RWPE1 (cell line): Measurements from ENCODE around the gene HOXD13.

Experiments
- CTCF ChIA-PET: fragments of 350-600 bp; sonication (Branson Sonifier 250); formaldehyde crosslinking; extraction: SDS; loops from one replicate; lab custom pipeline; 2021; lab: Yijun Ruan, JAX
- POLR2A ChIA-PET: fragments of 400-600 bp; formaldehyde crosslinking; extraction: SDS; loops from one replicate; lab custom pipeline; 2020; ENCODE audit warnings: antibody characterized with exemption; ENCODE audit not compliant: low non-redundant PET; lab: Yijun Ruan, JAX
- DNase-seq: peaks from one replicate; pipeline ENCODE4 v3.0.0; 2012; ENCODE audit warnings: low spot score
- H3K27ac ChIP-seq: fragments of 450-650 bp; 2 replicates; pipeline ENCODE4 v1.5.1; 2017
- TF ChIP-seq, protein P1 (sequence below): fragments of 450-650 bp; conservative IDR thresholded peaks from 2 replicates; pipeline ENCODE4 v1.5.1; 2017; ENCODE audit warnings: low read depth, mild to moderate bottlenecking

The HOXD13 gene

GRCh38 chr2:176099159-176099727, 6.7 kb downstream of the HOXD13 start:
- H3K27ac ChIP-seq: no peak overlapping the region
- no peak for DNase-seq
- CTCF ChIA-PET: no interaction called here
- POLR2A ChIA-PET: no interaction called here
- TF ChIP-seq, protein P1, sequence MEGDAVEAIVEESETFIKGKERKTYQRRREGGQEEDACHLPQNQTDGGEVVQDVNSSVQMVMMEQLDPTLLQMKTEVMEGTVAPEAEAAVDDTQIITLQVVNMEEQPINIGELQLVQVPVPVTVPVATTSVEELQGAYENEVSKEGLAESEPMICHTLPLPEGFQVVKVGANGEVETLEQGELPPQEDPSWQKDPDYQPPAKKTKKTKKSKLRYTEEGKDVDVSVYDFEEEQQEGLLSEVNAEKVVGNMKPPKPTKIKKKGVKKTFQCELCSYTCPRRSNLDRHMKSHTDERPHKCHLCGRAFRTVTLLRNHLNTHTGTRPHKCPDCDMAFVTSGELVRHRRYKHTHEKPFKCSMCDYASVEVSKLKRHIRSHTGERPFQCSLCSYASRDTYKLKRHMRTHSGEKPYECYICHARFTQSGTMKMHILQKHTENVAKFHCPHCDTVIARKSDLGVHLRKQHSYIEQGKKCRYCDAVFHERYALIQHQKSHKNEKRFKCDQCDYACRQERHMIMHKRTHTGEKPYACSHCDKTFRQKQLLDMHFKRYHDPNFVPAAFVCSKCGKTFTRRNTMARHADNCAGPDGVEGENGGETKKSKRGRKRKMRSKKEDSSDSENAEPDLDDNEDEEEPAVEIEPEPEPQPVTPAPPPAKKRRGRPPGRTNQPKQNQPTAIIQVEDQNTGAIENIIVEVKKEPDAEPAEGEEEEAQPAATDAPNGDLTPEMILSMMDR: no peak

GRCh38 chr2:176099728-176100546, 7.4 kb downstream of the HOXD13 start, which contains the start of gene HOXD12:
HOXD12 (plus strand) TSS chr2:176099795; CDS start chr2:176099802, 7 bp downstream.
- CTCF ChIA-PET: interaction anchor here (0.7 kb wide), 1 partner anchor 1659 kb away, joined by 3 read pairs; no protein-coding TSS in a partner anchor

GRCh38 chr2:176100547-176101140, 8.1 kb downstream of the HOXD13 start:
- TF ChIP-seq, protein P1: no peak
- DNase-seq: no peak
- H3K27ac ChIP-seq: no peak overlapping the region
- CTCF ChIA-PET: no interaction called here
- POLR2A ChIA-PET: no interaction called here

More at GRCh38 chr2:176099728-176100546, 7.4 kb downstream of the HOXD13 start, which contains the start of gene HOXD12:
- POLR2A ChIA-PET: no interaction called here
- H3K27ac ChIP-seq: no peak within 1 kb of the TSS
- TF ChIP-seq, protein P1: no peak
- no peak for DNase-seq

DNA sequence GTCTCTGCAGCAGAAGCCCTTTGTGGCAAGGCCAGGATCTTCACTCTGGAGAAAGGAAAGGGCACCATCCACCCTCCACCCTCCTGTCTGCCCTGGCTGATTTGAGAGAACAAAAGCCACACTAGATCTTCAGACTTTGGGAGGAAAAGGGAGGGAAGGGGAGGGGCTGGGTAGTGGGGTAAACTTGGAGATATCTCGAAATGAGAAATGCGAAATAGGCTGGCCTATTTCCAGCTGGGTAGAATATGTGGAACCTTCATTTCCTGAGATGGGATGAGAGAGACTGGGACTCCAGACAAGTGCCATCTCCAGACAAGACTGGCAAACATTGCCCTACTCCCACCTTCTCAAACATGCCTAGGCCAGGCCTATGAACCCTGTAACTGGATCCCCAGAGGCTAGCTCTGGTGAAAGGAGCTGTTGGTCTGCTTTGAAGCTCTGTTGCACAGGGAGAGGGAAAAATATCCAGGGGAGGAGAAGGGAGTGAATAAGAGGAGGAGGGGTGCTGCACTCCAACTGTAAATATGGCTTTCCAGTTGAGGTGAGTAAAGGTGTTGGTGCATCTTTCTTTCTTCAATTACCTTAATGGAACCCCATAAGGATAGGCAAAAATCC, 8.8 kb downstream of the HOXD13 start:
- H3K27ac ChIP-seq: no peak overlapping the region
- TF ChIP-seq, protein P1: no peak
- no peak for DNase-seq
- POLR2A ChIA-PET: no interaction called here
- CTCF ChIA-PET: interaction anchor here (1.0 to 1.4 kb wide), 2 partner anchors 8 to 13 kb away, joined by 3 to 6 read pairs; no protein-coding TSS in a partner anchor

DNA sequence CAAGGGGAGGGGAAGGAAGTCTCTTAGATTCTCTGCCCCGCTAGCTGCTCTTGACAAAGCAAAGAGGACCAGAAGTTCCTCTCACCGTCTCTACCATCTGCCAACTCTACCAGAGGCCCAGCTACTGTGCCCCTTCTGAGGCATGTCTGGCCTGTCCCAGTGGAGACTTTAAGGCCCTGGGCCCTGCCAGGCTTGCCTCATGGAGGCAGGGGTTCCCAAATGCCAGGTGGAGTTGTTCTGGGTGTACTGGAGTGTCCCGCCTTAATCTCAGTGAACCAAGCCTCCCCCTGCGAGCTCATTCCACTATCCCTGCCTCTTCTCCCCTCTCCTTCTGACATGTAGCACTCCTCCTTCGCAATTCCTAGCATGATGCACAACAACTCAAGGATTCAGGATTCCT, 9.3 kb downstream of the HOXD13 start:
- ChIA-PET POLR2A (no interaction called here), CTCF (interaction anchor here (1.0 to 1.4 kb wide), 2 partner anchors 8 to 14 kb away, joined by 3 to 6 read pairs; no protein-coding TSS in a partner anchor)
- H3K27ac ChIP-seq: no peak overlapping the region
- TF ChIP-seq, protein P1: no peak
- no peak for DNase-seq
